Measurements from ENCODE around the gene SRGAP1.

Gene SRGAP1

DNA sequence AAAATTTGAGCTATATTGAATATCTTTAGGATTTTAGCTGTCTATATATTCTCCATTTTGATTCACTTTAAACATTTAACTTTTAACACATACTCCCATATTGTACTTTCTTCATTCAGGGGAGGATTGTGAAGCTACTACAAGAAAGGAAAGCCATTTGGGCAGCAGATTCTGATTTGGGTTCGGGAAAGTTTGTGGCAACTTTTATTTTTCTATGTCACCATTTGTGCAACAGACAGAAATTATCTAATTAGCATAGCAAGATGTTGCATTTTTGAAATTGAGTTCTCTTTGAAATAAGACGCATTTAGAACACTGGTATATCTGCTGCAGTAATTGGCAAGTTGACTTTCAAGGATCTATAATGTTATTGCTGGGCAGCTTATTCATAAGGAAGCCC, 243.3 kb downstream of the SRGAP1 start:
- TF ChIP-seq POLR2AphosphoS5 (IDR thresholded peaks at IDR 0.05; ENCODE audit: low read depth, low read length) (no peak), POLR2A (IDR thresholded peaks at IDR 0.05; ENCODE audit: low read depth, low read length) (no peak), TAF1 (IDR thresholded peaks at IDR 0.05; ENCODE audit: borderline replicate concordance, low read depth, low read length) (no peak)
- FAIRE-seq (no peak), DNase-seq (ENCODE audit: insufficient read length) (no peak)

DNA sequence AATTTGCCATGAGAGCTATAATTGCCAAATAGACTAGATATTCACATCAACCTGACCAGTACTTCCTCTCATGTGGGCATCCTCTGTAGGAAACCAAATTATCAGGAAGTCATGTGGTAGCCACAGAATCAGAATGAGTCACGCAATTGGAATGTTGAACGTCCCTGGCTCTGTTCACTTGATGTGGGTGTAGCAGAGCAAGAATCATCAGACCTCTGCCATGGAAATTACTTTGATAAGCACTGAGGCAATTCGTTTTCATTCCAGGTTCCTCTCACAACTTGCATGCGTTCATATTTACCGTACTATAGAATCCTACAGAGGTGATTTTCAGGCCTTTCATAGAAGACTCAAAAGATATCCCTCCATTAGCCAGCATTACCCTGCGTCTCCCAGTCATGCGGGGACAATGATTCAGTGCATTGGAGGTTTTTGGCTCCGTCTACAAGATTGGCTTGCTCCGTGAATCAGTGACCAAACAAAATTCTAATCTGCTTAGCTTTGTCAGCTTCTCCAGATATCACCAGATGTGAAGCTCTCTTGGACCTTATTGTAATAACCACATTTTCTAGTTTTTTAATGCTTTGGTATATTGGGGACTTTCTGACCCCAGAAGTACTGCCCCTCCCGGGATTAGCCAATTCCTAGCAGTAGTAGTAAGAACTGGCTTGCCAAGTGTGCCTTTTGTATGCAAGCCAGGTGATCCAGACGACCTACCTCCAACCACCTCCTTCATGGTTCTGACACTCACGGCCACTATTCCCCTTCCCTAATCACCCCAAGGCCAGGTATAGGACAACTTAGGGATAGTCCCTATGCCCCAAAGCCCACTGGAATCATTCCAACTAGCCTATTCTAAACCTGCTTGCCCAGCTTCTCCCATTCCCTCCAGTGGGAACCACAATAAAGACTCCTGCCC, 244.2 kb downstream of the SRGAP1 start:
- TF ChIP-seq TAF1 (IDR thresholded peaks at IDR 0.05; ENCODE audit: borderline replicate concordance, low read depth, low read length): no peak
- TF ChIP-seq POLR2A (IDR thresholded peaks at IDR 0.05; ENCODE audit: low read depth, low read length): no peak
- no peak for TF ChIP-seq POLR2AphosphoS5 (IDR thresholded peaks at IDR 0.05; ENCODE audit: low read depth, low read length)
- DNase-seq (ENCODE audit: insufficient read length) (no peak), FAIRE-seq (no peak)

DNA sequence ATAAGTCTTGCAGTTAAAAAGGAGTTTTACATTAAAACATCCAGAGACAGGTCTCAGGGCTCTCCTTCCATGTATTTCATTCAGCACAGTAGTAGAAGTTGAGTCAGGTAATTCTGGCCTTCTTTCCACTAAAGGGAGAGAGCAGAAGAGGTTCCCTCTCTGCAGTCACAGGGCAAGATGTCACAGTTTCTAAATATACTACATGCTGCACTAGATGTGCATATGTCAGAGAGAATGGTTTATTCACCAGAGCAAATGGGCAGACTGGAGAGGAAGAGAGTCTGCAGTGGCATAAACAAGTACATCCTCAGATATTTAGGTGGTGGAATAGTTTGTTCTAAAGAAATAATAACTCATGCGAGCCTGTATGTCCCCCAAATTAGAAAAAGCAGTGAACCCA, 245.5 kb downstream of the SRGAP1 start:
- no peak for TF ChIP-seq POLR2A (IDR thresholded peaks at IDR 0.05; ENCODE audit: low read depth, low read length)
- TF ChIP-seq TAF1 (IDR thresholded peaks at IDR 0.05; ENCODE audit: borderline replicate concordance, low read depth, low read length): no peak
- no peak for TF ChIP-seq POLR2AphosphoS5 (IDR thresholded peaks at IDR 0.05; ENCODE audit: low read depth, low read length)
- no peak for FAIRE-seq
- no peak for DNase-seq (ENCODE audit: insufficient read length)

DNA sequence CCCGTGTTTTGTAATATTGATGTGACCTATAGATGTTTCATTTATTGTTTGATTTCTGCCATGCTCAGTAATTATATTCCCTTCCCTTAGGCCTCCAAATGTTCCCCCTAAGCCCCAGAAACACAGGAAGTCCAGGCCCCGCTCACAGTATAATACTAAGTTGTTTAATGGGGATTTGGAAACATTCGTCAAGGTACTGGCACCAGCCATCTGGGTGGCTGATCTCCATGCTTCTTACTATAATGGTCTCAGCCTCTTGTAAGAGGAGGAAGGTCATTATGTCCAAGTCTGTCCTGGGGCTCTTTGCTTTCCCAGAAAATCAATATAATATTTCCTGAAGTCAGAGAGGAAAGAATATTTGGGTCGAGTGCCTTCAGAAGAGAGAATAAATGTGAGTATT, 246.7 kb downstream of the SRGAP1 start:
- FAIRE-seq (no peak), DNase-seq (ENCODE audit: insufficient read length) (no peak)
- no peak for TF ChIP-seq POLR2AphosphoS5 (IDR thresholded peaks at IDR 0.05; ENCODE audit: low read depth, low read length)
- no peak for TF ChIP-seq TAF1 (IDR thresholded peaks at IDR 0.05; ENCODE audit: borderline replicate concordance, low read depth, low read length)
- TF ChIP-seq POLR2A (IDR thresholded peaks at IDR 0.05; ENCODE audit: low read depth, low read length): no peak

DNA sequence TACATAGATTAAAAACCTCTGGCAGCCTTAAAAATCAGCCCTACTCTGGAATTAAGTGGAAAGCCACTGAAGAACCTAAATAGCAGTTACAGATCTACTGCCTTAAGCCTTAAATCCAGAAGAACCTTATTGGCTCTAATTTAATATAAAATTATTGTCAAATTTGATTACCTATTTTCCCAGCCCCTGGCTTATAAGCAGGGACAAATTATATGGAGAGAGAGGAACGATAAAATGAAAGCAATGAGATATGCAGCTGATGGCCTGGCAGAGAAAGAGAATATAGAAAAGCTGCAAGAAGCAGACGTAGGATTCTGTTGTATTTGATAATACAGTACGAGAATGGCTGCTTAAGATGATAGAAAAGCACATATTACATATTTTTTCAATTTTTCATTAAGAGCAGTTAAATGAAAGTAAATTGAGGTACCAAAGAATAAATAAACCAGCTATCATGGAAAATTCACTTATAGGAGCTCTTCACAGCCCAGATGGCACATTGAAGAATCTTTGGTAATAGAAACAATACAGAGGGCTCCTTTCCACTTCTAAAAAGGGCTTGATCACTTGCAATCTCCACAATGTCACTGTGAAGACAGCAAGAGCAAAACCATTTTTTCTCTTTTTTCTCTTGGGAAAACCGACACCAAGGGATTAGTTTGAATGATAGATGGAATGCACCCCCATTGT, 248.2 kb downstream of the SRGAP1 start:
- FAIRE-seq (no peak), DNase-seq (ENCODE audit: insufficient read length) (no peak)
- TF ChIP-seq POLR2A (IDR thresholded peaks at IDR 0.05; ENCODE audit: low read depth, low read length): no peak

DNA sequence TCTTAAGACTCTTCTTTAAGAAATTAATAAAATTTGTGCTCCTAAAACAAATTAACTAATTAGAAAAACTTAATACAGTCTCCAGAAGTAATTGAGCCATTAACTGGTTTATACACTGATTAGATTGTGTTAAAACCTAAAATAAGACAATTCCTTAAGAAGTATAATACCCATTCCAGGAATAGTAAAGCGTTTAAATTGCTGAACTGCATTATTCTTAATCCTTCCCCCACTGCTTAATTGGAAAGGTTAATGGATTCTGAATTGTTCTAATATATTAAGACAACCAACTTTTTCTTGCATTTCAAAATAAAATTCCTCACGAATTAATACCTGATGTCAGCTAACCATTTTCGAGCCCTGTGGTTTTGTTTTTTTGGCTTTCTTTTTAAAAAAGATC, 249.2 kb downstream of the SRGAP1 start:
- no peak for FAIRE-seq
- TF ChIP-seq TAF1 (IDR thresholded peaks at IDR 0.05; ENCODE audit: borderline replicate concordance, low read depth, low read length) (no peak), POLR2AphosphoS5 (IDR thresholded peaks at IDR 0.05; ENCODE audit: low read depth, low read length) (no peak), POLR2A (IDR thresholded peaks at IDR 0.05; ENCODE audit: low read depth, low read length) (no peak)
- no peak for DNase-seq (ENCODE audit: insufficient read length)

DNA sequence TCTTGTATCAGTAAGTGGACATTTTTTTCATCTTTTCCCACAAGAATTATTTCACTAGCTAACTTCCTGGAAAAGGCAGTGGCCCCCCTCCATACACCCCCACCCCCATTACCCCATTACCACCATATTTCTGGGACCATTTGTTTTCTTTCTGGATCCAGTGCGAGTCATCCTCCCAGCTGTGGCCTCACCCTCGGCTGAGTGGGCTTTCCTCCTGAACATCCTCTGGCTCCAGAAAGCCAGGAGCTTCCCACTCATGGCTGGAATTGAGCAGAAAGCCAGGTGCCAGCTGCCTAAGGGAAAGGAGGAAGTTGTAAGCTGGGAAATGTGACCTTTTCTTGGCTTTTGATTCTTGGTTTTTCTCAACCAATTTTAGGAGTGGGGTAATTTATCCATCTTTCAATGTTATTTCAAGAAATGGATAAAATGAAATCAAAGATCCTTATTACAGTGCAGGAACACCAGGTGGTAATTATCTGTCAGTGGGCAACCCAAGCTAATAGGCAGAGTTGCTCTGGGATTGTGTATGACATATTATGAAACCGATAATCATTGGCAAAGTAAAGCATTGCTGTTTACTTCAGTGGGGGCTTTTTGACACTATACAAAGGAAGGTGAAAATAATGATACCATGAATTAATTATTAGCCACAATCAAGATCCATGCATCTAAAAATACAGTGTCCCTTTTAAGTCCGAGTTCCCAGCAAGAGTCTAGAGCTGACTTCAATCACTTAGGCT, 253.0 kb downstream of the SRGAP1 start:
- FAIRE-seq: no peak
- no peak for DNase-seq (ENCODE audit: insufficient read length)
- TF ChIP-seq TAF1 (IDR thresholded peaks at IDR 0.05; ENCODE audit: borderline replicate concordance, low read depth, low read length) (no peak), POLR2A (IDR thresholded peaks at IDR 0.05; ENCODE audit: low read depth, low read length) (no peak), POLR2AphosphoS5 (IDR thresholded peaks at IDR 0.05; ENCODE audit: low read depth, low read length) (no peak)

DNA sequence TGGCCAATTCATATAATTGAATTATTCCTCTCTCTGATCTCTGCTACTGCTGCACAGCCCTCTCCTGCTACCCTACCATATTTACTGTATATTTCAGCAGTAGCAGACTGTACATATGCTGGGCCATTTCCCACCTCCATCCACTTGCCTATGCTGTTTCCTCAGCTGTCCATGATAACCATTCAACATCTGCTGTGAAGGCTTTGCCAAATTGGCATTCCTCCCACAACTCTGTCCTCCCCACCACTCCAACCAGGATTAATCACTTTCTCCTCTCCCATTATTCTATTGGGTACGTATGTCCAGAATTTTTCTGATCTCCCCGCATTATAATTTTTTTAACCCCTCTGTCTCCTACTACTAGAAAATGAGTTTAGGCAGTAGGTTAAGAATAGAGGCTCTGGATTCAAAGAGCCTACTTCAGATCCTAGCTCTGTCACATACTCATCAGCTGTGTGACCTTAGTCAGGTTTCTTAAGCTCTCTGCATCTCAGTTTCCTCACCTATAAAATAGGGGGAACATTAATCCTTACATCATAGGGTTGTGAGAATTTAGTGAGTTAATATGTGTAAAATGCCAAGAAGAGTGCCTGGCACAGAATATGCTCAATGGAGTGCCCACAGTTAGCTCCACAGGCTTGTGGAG, 254.3 kb downstream of the SRGAP1 start:
- FAIRE-seq (no peak), DNase-seq (ENCODE audit: insufficient read length) (no peak)
- TF ChIP-seq POLR2AphosphoS5 (IDR thresholded peaks at IDR 0.05; ENCODE audit: low read depth, low read length) (no peak), POLR2A (IDR thresholded peaks at IDR 0.05; ENCODE audit: low read depth, low read length) (no peak)

DNA sequence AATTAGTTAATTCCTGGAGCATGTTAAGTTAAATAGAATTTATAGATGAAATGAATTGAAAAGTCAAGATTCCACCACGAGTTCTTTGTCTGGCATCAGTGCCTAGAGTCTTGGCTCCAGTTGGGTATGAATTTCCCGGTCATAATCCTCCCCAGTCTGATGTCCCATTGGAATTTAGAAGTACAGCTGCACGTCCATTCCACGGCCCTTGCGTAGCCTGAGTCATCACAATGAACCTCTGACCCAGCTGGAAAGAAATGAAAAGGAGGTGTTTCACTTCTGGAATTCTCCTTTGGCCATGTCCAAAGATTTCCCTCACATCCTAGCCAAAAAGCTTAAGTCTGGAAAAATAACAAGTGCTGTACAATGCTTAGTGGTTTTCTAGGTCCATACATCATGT, 254.9 kb downstream of the SRGAP1 start:
- DNase-seq (ENCODE audit: insufficient read length): no peak
- no peak for TF ChIP-seq POLR2A (IDR thresholded peaks at IDR 0.05; ENCODE audit: low read depth, low read length)
- FAIRE-seq: no peak

DNA sequence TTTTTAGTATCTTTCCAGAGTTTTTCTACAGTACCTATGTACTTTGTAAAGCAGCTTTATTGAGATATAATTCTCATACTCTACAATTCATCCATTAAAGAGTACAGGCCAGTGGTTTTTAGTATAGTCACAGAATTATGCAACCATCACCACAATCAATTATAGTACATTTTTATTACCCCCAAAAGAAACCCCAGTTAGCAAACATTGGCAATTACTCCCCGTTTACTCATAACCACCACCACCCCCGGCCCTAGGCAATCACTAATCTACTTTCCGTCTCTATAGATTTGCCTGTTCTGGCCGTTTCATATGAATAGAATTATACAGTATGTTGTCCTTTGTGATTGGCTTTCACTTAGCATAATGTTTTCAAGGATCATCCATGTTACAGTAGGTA, 257.8 kb downstream of the SRGAP1 start:
- TF ChIP-seq POLR2AphosphoS5 (IDR thresholded peaks at IDR 0.05; ENCODE audit: low read depth, low read length): no peak
- TF ChIP-seq POLR2A (IDR thresholded peaks at IDR 0.05; ENCODE audit: low read depth, low read length): no peak
- no peak for TF ChIP-seq TAF1 (IDR thresholded peaks at IDR 0.05; ENCODE audit: borderline replicate concordance, low read depth, low read length)
- no peak for DNase-seq (ENCODE audit: insufficient read length)
- FAIRE-seq: no peak
